Ecto neural progenitor cell (in vitro differentiated cells): ENCODE results near the gene PRKAR1B.

Experiments
- DNase-seq: peaks from one replicate; pipeline ENCODE4 v3.0.0-alpha.2; 2018; ENCODE audit warnings: low spot score

PRKAR1B gene

DNA sequence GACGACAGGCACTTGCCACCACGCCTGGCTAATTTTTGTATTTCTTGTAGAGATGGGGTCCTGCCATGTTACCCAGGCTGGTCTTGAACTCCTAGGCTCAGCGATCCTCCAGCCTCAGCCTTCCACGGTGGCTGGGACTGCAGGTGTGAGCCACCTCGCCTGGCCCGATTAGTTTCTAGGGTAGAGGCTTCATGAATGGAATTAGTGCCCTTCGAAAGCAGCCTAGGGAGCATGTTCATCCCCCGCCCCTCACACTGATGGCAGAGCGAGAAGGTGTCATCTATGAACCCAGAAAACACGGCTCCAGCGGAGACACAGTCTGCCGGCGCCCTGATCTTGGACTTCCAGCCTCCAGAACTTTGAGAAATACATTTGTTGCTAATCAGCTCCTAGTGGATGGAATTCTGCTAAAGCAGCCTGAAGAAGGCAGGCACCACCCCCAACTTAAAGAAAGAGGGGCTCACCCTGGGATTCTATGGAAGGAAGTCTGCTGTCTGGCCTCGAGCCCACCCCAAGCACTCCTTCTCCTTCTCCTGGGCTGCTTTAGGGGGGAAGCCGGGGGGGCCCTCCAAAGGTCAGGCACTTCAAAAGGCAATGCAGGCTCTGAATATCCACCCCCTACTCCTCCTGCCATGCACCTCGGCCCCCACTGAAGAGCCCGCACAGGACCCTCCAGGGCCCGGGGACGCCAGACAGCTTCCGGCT lies 217.5 kb downstream of the PRKAR1B start:
- DNase-seq = no peak

DNA sequence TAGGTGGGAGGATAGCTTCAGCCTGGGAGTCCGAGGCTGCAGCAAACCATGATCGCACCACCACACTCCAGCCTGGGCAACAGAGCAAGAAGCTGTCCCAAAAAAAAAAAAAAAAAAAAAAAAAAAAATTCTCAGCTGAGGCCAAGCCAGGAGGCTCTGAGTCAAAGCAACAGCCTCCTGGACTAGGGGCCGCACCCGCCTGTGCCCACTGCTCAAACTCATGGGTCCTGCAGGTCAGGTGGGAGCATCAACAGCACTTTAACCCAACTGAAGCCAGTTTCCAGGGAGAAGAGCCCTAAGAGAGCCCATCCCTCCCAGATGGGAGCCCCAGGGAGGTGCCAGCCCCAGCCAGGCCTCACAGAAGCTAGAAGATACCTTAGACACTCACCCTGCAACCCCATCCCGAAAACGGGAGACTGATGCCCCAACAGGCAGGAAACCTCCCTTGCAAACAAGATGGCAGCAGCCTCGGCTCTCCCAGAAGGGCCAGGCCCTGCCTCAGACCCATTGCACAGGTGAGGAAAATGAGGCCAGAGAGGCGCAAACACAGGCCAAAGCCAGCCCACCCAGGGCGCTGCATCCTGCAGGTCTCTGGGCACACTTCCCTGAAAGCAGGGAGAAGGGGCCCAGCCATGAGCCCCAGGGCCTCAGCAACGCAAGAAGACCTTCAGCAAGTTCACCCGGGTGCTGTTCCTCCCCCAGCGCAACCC lies 218.5 kb downstream of the PRKAR1B start:
- DNase-seq = no peak

DNA sequence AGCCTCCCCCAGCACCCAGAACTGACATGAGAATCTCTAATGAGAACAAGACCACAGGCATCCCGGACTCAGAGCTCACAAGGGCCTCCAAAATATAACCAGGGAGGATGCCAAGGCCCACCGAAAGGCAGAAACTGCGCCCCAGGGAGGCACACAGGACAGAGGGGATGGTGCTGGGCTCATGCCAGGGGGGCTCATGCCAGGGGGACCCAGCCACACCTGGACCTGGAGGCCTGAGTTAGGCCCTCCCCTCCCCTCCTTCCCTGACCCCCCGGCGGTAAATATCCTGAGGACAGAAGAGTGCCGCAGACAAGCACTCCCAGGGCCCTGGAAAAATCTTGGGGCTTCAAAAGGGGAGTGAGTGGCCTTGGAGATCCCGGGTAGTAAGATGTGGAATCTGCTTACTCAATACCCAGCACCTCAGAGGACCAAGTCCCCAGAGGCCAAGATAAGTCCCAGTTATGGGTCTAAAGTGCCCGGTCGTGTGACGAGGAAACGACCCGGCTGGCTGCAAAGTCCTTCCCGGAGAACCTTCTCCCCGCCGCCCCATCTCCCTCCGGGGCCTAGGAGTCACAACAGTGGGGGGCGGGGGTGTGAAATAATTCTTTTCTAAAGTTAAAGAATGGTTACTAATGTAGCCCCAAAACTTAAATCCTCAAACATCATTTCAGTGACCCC lies 219.3 kb downstream of the PRKAR1B start:
- DNase-seq = no peak

DNA sequence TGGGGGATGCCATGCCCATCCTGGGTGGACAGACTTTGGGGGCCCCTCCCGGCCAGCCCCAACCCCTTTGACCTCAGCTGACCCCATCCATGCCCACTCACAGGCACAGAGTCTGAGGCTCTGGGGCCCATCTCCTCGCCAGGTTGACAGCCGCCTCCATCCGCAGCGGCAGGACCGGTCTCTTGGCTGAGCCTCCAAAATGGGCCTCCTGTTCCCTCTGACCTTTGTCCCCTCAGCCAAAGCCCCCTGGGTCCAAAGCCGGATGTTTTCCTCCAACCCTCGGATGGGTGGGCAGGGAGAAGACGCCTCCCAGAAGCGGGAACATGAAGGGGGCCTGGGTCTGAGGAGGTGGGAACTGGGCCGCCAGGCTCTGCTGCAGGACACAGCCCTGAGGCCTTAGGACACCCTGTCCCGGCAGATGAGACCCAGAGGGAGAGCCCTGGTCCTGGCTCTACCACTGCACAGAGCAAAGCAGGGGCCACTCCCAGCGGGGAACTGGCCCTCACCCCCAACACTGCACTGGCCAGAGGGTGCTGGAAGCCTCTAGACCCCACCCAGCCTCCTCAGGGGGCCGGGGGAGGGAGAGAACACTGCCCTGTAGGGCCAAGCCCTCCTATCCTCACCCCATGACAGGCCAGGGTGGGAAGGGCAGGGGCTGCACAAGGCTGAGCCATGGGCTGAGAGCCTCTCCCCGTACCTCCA lies 220.0 kb downstream of the PRKAR1B start:
- no peak for DNase-seq

DNA sequence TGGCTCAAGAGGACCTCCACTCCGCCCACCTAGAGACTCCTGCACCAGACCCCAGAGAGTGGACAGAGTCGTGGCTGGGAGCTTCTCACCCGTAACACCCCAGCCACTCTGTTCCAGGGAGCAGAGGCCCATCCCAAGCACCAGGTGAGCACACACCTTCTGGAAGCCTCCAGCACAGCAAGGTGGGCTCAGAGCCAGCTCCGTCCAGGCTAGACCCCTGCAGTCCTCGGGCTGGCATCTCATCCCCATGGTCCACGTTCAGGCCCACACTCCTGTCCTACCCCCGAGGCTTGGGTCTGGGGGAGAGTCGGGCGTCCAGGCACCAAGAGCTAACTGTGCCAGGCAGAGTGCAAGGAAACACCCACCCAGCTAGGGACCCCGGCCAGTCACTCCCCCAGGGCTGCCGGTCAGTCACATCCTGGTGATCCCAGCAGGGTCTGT lies 220.7 kb downstream of the PRKAR1B start:
- no peak for DNase-seq

DNA sequence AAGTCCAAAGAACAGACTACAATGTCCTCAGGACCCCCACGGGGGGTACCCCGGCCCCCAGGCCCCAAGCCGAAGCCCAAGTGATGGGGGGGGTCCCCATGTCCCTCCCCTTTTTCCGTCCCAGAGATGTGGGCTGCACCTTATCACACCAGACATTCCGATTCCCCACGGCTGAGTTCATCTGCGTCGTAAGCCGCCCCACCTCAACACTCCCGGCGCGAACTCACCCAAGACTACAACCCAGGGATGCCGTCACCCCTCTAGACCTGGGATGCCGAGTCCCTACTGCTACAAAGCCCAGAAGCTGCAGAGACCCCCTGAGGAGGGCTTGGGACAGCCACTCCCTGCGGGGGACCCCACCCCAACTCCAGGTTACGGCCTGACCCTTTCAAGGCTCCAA lies 221.9 kb downstream of the PRKAR1B start:
- no peak for DNase-seq

DNA sequence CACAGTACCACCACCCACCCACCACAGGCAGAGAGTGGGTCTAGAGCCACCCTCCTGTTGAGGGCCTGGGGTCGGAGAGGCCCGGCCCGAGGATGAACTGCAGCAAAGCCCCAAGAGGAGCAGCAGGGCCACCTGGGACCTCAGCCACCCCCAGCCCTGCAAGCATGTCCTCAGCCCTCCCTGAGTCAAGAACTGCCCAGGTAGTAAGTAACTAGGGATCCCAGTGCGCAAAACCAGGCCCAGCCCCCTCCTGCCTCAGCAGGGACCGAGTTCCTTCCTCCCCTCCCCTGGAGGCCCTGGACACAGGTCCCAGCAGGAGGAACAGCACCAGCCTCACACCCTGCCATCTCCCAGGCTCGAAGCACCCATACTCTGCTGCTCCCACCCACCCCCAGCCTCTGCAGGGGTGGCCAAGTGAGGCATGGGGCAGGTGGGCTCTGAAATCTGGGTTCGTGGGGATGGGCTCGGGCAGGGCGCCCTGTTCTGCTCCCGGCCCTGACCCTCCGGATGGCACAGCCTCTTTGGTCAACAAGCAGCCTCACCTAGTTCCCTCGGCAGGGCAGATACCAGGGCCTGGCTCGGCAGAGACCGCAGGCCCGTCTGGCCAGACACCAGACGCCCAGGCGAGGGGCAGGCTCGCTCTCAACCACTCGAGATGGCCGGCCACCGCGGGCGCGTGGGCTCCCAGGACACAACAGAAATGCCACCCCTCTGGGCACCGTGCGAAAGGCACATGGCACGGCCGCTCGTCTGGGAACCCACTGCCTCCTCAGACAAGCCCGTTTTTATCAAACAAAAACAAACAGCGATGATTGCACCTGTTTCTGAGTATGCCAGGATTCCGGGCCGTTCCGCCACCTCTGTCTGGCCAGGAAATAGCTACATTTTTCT lies 222.6 kb downstream of the PRKAR1B start:
- DNase-seq = no peak

DNA sequence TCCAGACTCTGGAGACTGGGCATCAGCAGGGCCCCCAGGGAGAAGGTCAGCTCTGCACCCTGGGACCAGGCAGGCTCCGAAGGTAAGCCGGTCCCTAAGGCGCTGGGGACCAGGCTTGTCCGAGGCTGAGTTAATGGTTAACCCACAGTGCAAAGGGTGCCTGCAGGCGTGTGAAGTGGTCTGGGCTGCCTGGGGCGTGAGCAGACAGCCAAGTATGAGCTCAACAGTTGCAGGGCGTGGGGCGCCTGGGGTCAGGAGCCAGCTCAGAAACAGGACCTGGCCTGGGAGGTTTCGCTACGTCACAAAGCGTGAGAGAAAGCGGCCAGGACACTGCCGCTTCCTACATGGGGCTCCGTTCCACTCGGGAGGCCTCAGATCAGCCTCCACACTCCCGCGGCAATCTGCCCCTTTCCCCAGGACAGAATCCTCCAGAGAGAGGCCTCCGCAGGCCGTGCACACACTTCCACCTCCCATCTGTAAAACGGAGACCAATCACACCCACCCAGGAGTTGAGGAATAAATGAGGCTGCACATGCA lies 223.4 kb downstream of the PRKAR1B start:
- no peak for DNase-seq

DNA sequence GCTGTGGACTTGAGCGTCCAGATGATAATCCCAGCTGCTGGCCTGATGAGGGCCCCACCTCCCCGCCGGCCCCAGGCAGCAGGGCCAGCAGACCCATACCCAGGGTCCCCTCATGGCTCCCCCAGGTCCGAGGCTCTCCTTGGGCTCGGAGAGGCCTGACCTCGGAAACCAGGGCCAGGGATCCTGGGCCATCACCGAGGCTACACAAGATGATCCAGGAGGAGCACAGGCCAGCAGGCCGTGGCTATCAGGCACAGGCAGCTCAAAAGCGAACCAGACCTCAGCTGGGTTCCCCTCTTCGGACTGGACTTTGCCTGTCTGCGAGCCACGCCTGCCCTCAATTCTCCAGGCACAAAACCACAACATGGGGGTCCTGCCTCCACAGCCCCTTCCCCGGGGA lies 224.8 kb downstream of the PRKAR1B start:
- no peak for DNase-seq

DNA sequence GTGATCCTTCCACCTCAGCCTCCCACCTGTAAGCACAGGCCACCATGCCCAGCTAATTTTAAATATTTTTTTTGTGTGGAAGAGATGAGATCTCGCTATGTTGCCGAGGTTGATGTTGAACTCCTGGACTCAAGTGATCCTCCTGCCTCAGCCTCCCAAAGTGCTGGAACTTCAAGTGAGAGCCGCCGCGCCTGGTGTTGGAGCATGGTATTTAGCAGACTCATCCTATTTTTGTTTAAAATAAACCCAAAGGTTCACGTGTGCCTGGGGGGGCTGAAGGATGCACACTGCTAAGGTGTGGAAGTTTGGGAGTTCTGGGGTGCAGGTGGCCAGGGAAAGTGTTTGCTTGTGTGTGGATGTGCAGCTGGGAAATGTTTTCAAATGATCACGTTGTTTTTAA lies 225.6 kb downstream of the PRKAR1B start:
- DNase-seq = no peak

DNA sequence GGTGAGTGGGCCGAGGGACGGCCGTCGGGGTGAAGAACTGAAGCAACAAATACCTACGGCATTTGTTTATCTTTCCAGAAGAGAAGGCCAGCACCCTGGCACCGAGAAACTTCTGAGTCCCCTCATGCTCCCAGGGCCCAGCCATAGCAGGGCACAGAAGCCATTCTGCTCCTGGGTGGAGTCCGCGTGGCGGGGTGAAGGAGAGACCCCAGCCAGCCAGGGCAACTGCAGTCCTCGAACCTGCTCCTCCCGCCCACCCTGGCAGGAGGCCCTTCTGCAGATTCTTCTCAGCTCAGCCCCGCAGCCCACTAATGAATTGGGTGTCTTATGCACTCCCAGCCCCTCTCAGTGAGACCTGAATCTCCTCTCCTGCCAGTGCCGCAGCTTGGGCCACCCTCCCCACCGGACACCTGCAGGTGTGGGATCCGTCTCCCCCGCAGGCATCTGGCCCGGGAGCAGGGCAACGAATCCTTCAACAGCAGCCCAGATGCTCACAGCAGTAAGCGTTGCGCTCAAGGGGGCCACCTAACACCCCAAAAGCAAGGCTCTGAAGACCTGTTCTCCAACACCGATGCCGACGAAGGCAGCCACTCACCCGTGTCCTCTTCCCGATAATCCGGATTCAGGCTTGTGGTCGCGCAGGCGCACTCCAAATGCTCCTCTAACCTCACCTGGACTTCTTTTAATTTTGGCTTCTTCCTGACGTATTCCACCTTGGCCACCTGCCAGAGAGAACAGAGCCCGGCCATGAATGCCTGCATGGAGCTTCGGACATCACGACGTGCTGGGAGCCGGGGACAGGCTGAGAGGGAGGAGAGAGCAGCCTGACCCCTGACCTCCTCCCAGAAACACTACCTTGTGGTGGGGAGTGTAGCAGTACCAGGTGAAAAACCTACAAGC lies 226.3 kb downstream of the PRKAR1B start:
- DNase-seq = no peak

DNA sequence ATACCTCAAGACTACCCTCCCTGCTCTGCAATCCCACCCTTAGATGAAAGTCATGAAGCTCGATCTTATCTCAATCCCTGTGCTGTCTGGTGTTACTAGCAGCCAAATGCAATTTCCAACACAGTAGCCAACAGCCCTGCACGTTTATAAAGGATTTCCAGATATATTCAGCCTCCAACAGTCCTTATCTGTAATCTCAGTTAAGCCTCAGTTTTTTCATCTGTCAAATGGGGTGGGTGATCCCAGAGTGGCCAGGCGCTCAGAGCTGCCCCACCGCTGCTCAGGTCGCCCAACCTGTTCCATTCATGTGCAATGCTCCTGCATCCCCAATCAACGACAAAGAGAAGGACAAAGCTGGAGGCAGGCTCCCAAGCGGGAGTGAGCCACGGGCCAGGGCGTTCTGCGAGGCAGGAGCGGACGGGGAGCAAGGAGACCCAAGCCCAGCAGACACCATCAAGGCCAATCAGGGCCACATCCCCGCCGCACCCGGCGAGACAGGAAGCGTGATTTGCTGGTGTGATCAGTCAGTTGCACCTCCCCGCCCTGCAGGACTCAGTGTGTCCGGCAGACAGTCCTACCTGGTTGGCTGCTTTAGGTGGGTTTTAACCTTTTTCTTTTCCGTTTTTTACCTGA lies 227.1 kb downstream of the PRKAR1B start:
- DNase-seq = no peak
